Tibial artery (tissue), 4 donors: Measurements from ENCODE around the gene TBX18.

Source experiments
- DNase-seq, 2 donors: peaks; one replicate each; pipeline ENCODE4 v3.0.0-alpha.2; 2019
- H3K27ac ChIP-seq, 2 donors: fragments of 200-600 bp; sonication (generic) in 1 of 2; 1 replicate in 1 of 2; 2 replicates in 1 of 2; pipeline ENCODE4 v1.5.1; 2018 to 2019; ENCODE audit warnings: mild to moderate bottlenecking in 1 of 2
- H3K27me3 ChIP-seq, 2 donors: fragments of 200-600 bp; sonication (generic) in 1 of 2; one replicate each; pipeline versions ENCODE4 v1.5.1 to v1.6.0; 2016 to 2019
- H3K36me3 ChIP-seq, 3 donors: fragments of 200-600 bp; sonication (generic) in 2 of 3; one replicate each; pipeline ENCODE4 v1.5.1; 2016 to 2019; ENCODE audit warnings: mild to moderate bottlenecking in 2 of 3
- H3K4me1 ChIP-seq, 4 donors: fragments of 200-600 bp; sonication (generic) in 2 of 4; 1 replicate in 3 of 4; 2 replicates in 1 of 4; pipeline ENCODE4 v1.5.1; 2016 to 2019
- H3K4me3 ChIP-seq, 2 donors: fragments of 200-600 bp; sonication (generic) in 1 of 2; 1 replicate in 1 of 2; 2 replicates in 1 of 2; pipeline ENCODE4 v1.5.1; 2018 to 2019; ENCODE audit warnings: mild to moderate bottlenecking in 2 of 2
- H3K9me3 ChIP-seq, 3 donors: fragments of 200-600 bp; sonication (generic) in 1 of 3; one replicate each; pipeline ENCODE4 v1.5.1; 2016 to 2019
- intact Hi-C: fragments of 100-400 bp; cut with DNase I; formaldehyde crosslinking; loops from one replicate; pipeline ENCODE4 v1.15.0; 2023; ENCODE audit warnings: low total_unique reads
- TF ChIP-seq, protein P1 (sequence below), 2 experiments: fragments of 200-600 bp in 1 of 2; fragments of 450-650 bp in 1 of 2; IDR thresholded peaks; one replicate each; pipeline ENCODE4 v1.5.1; 2017 to 2019; ENCODE audit warnings: antibody characterized with exemption in 2 of 2, mild to moderate bottlenecking in 1 of 2, moderate library complexity in 1 of 2

Gene TBX18

DNA sequence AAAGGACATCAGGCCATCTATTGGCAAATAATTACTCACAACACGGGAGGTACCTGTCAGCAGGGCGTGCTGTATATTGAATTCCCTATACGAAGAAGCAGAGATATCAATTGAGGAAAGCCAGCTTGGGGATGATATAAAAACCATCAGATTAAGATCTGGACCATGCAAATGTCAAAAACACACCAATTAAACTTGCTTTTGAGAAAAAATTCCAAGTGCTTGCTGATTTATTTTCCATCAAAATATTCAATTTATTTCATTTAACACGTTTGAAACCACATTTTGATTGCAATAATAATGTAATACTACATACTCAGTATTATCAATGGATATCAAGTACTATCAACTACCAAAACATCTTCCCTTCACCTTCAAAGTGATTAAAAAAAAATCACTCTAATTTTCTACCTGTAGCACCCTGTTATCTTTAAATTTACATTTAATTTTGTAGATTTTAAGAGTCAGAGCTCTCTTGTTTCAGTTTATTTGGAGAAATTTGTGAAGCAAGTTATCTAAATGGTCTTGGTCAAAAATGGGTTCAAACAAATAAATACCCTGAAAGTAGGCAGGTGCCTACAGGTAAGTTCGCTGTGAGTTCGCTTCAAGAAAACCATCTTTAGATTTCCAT is 6.8 kb upstream of the TBX18 start:
- Histone ChIP-seq H3K27me3 (no peaks in the 10 kb centered on the region), H3K27ac (peak overlapping the region; percentile 99 to 100), H3K36me3 (no peaks in the 10 kb centered on the region), H3K9me3 (no peaks in the 10 kb centered on the region), H3K4me1 (peaks cover 0 to 16% (median 8%) of the 10 kb centered on the region in 4 donors), H3K4me3 (peak overlapping the region; percentile 62 to 79)
- no peak for DNase-seq
- intact Hi-C loops, result loop anchor here (10.0 kb wide), 1 partner anchor 554 kb away; no protein-coding TSS in a partner anchor
- TF ChIP-seq, protein P1, sequence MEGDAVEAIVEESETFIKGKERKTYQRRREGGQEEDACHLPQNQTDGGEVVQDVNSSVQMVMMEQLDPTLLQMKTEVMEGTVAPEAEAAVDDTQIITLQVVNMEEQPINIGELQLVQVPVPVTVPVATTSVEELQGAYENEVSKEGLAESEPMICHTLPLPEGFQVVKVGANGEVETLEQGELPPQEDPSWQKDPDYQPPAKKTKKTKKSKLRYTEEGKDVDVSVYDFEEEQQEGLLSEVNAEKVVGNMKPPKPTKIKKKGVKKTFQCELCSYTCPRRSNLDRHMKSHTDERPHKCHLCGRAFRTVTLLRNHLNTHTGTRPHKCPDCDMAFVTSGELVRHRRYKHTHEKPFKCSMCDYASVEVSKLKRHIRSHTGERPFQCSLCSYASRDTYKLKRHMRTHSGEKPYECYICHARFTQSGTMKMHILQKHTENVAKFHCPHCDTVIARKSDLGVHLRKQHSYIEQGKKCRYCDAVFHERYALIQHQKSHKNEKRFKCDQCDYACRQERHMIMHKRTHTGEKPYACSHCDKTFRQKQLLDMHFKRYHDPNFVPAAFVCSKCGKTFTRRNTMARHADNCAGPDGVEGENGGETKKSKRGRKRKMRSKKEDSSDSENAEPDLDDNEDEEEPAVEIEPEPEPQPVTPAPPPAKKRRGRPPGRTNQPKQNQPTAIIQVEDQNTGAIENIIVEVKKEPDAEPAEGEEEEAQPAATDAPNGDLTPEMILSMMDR (IDR thresholded peaks at IDR 0.05), result no peak

DNA sequence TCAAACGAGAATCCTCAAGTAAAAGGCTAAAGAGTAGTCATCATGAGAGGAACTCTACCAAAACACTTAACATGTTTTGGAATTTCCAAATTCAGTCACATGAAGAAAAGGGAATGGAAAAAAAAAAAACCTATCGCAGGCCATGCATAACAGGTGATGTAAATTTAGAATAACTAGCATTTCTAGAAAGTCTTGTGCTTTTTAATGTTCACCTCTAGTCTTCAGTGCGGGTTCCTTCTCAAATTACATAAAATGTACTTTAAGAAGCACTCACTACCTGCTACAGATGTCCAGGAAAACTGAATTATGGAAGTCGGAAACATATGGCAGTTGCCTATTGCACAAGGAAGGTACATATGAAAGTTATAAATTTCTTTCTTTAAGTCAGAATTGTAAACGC is 6.1 kb upstream of the TBX18 start:
- Histone ChIP-seq H3K27me3 (no peaks in the 10 kb centered on the region), H3K9me3 (no peaks in the 10 kb centered on the region), H3K36me3 (no peaks in the 10 kb centered on the region), H3K4me3 (peak overlapping the region; percentile 62 to 79), H3K27ac (peak overlapping the region; percentile 99 to 100), H3K4me1 (peaks cover 0 to 20% (median 8%) of the 10 kb centered on the region in 4 donors)
- TF ChIP-seq, protein P1 (IDR thresholded peaks at IDR 0.05), result no peak
- DNase-seq, result no peak
- intact Hi-C loops, result loop anchor here (10.0 kb wide), 1 partner anchor 554 kb away; no protein-coding TSS in a partner anchor

DNA sequence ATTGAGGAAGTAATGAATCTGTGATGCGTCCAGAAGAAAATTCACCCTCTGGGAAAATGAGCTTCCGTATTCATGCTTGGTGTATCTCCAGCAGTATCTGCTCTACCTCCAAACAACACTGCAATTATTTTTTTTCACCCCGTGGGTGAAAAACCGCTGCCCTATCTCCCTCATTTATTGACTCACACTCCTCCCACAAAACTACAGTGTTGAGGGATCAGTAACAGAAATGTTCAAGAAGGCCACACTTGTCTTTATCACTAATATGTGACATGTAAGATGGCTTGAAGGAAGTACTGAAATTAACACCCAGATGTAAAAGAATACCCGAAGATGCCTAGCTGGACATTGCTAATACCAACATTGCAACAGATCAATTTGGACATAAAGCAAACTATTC is 4.9 kb upstream of the TBX18 start:
- H3K9me3 ChIP-seq, result no peaks in the 10 kb centered on the region
- DNase-seq, result no peak
- no peaks in the 10 kb centered on the region for H3K27me3 ChIP-seq
- H3K36me3 ChIP-seq, result no peaks in the 10 kb centered on the region
- peak overlapping the region; percentile 99 to 100 for H3K27ac ChIP-seq
- TF ChIP-seq, protein P1 (IDR thresholded peaks at IDR 0.05), result no peak
- H3K4me1 ChIP-seq, result peaks cover 0 to 22% (median 5%) of the 10 kb centered on the region in 4 donors
- H3K4me3 ChIP-seq, result peak overlapping the region; percentile 62 to 79
- intact Hi-C loops, result no loop called here

DNA sequence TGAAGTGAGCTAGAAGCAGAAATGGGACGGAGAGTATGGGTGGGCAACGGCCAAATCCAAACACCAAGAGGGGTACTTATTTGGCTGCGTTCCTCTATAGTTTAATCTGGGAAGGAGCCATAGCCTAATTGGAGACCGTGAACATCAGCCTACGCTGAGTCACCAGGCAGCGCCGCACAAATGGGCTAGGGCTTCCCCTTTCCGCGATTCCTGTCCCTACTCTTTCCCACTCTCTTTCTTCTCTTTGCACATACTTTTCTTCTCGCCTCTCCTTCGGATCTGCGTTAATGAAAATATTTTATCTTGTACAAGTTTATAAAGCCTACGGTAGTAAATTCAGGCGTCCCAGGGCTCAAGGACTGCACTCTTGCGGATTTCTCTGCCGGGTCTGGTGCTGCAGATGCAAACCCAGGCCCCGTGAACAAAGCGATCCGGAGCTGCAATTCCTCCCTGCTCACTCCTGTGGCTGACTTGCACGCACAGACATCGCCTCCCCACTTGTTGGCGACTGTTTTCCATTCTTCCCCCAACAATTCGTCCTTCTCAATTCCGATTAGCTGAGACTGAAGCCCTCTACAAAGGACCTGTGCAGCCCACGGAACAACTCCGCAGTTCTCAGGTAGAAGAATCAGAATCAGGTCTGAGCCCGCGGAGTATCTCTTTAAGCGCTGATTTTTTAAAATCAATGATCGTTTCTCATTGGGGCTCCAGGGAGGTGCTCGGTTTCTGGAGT is 4.2 kb upstream of the TBX18 start:
- Histone ChIP-seq H3K4me3 (peak overlapping the region; percentile 62 to 79), H3K9me3 (no peaks in the 10 kb centered on the region), H3K27ac (peak overlapping the region; percentile 99 to 100), H3K4me1 (peaks cover 0 to 22% (median 6%) of the 10 kb centered on the region in 4 donors), H3K27me3 (no peaks in the 10 kb centered on the region), H3K36me3 (no peaks in the 10 kb centered on the region)
- intact Hi-C loops, result no loop called here
- TF ChIP-seq, protein P1 (IDR thresholded peaks at IDR 0.05), result no peak
- DNase-seq, result peak; percentile 36 to 69

DNA sequence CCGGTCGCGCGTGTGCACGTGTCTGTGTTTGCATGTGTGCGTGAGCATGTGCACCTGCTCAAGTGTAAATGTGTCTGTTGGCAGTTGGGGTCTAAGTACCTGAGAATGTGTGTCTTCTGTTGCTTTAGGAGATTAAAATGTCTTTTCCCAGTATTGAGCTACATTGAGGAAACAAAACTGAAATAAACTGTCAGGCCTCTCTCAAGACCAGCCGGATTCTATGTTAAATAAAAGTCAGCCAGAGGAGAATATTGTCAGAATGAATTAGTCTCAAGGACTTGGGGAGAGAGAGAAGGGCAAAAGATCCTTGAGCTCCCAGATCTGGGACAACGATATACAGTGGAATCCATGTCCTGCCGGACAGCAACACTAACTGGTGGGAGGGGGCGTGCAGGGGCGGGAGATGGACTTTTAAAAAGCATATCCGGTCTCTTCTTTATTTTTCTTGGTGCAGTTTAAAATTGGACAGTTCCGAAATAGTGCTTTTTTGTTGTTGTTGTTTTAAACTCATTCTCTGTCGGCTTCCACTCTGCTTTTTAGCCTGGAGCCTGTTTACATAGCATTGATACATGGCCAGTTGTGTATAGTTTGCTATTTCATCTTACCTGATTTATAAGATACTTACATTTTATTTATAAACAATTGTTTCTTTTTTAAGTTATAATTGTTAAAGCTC is 3.3 kb upstream of the TBX18 start:
- intact Hi-C loops, result no loop called here
- Histone ChIP-seq H3K4me3 (peak overlapping the region; percentile 62 to 79), H3K27me3 (no peaks in the 10 kb centered on the region), H3K36me3 (no peaks in the 10 kb centered on the region), H3K4me1 (peaks cover 0 to 22% (median 4%) of the 10 kb centered on the region in 4 donors), H3K27ac (peak overlapping the region; percentile 99 to 100), H3K9me3 (no peaks in the 10 kb centered on the region)
- no peak for DNase-seq
- TF ChIP-seq, protein P1 (IDR thresholded peaks at IDR 0.05), result no peak
